Bone marrow (tissue), 2 donors: ENCODE measurements around the gene PRKAR2A.
"Not testable (repeated sequence)": the region's sequence is repeated elsewhere in the genome, so short reads cannot be mapped to it uniquely, and the experiment has no call there.

ENCODE experiments used
- DNase-seq, 2 donors: peaks; one replicate each; lab custom pipeline; 2025; lab: John Stamatoyannopoulos, UW

PRKAR2A gene

GRCh38 chr3:48835650-48836366, 11.9 kb downstream of the PRKAR2A start:
- no peak for DNase-seq

- no peak for DNase-seq
These were observed 15.0 kb downstream of the PRKAR2A start for GRCh38 chr3:48832684-48833083.

GRCh38 chr3:48830715-48831114, 17.0 kb downstream of the PRKAR2A start:
- no peak for DNase-seq

- DNase-seq, result not testable (repeated sequence)
These were observed 18.1 kb downstream of the PRKAR2A start for GRCh38 chr3:48829525-48829924.

GRCh38 chr3:48827874-48828273, 19.8 kb downstream of the PRKAR2A start:
- DNase-seq, result not testable (repeated sequence)

GRCh38 chr3:48826451-48826850, 21.2 kb downstream of the PRKAR2A start:
- no peak for DNase-seq

- DNase-seq, result no peak
These were observed 26.9 kb downstream of the PRKAR2A start for GRCh38 chr3:48820612-48821324.

- no peak for DNase-seq
These were observed 28.1 kb downstream of the PRKAR2A start for GRCh38 chr3:48819234-48820221.

GRCh38 chr3:48811524-48811923, 36.1 kb downstream of the PRKAR2A start:
- DNase-seq, result no peak

- no peak for DNase-seq
These were observed 42.7 kb downstream of the PRKAR2A start for GRCh38 chr3:48804930-48805329.

GRCh38 chr3:48800831-48801230, 46.8 kb downstream of the PRKAR2A start:
- not testable (repeated sequence) for DNase-seq

- no peak for DNase-seq
These were observed 48.7 kb downstream of the PRKAR2A start for GRCh38 chr3:48798998-48799397.

- DNase-seq, result no peak
These were observed 50.0 kb downstream of the PRKAR2A start for GRCh38 chr3:48797626-48798025.

- no peak for DNase-seq
These were observed 51.5 kb downstream of the PRKAR2A start for GRCh38 chr3:48795997-48796732.

- DNase-seq, result not testable (repeated sequence)
These were observed 54.2 kb downstream of the PRKAR2A start for GRCh38 chr3:48793484-48793883.

GRCh38 chr3:48789665-48790064, 58.0 kb downstream of the PRKAR2A start:
- DNase-seq, result no peak

- DNase-seq, result no peak
These were observed 59.0 kb downstream of the PRKAR2A start for GRCh38 chr3:48788544-48789162.

- no peak for DNase-seq
These were observed 63.1 kb downstream of the PRKAR2A start for GRCh38 chr3:48784426-48785120.

GRCh38 chr3:48783304-48783703, 64.4 kb downstream of the PRKAR2A start:
- DNase-seq, result no peak

- DNase-seq, result no peak
These were observed 65.6 kb downstream of the PRKAR2A start for GRCh38 chr3:48782046-48782445.
